DMS53 treated with DMSO at 0.1 percent for 48 hours (cell line): ENCODE data around the gene C1orf56.
"Not testable (repeated sequence)": the region's sequence is repeated elsewhere in the genome, so short reads cannot be mapped to it uniquely, and the experiment has no call there.

Experiments used
- DNase-seq: peaks from one replicate; lab custom pipeline; 2025; ENCODE audit not compliant: unreplicated experiment; lab: John Stamatoyannopoulos, UW

Gene C1orf56

GRCh38 chr1:151060657-151061421, 13.3 kb downstream of the C1orf56 start:
- no peak for DNase-seq

- DNase-seq = no peak
Observed at GRCh38 chr1:151061704-151062103, 14.2 kb downstream of the C1orf56 start.

- no peak for DNase-seq
Observed at GRCh38 chr1:151062741-151063371, 15.3 kb downstream of the C1orf56 start.

GRCh38 chr1:151065089-151065645, 17.6 kb downstream of the C1orf56 start:
- no peak for DNase-seq

- no peak for DNase-seq
Observed at GRCh38 chr1:151067185-151067584, 19.6 kb downstream of the C1orf56 start.

- peak; percentile 92 for DNase-seq
Observed at GRCh38 chr1:151069103-151069486, 21.5 kb downstream of the C1orf56 start.

GRCh38 chr1:151070474-151071276, 23.1 kb downstream of the C1orf56 start, which contains the start of gene GABPB2:
Gene GABPB2, plus strand, starts transcription at chr1:151070761. Its CDS starts 17,429 bp downstream, at chr1:151088190.
- DNase-seq = peak; percentile 86

- no peak for DNase-seq
Observed at GRCh38 chr1:151072224-151072623, 24.7 kb downstream of the C1orf56 start.

- no peak for DNase-seq
Observed at GRCh38 chr1:151085953-151086559, 38.5 kb downstream of the C1orf56 start.

- DNase-seq = not testable (repeated sequence)
Observed at GRCh38 chr1:151097426-151097825, 49.9 kb downstream of the C1orf56 start.

GRCh38 chr1:151098126-151098525, 50.6 kb downstream of the C1orf56 start:
- DNase-seq = no peak
